ENCODE data around the gene FEZ2.
"Not testable (repeated sequence)": the region's sequence is repeated elsewhere in the genome, so short reads cannot be mapped to it uniquely, and the experiment has no call there.

Gene FEZ2

DNA sequence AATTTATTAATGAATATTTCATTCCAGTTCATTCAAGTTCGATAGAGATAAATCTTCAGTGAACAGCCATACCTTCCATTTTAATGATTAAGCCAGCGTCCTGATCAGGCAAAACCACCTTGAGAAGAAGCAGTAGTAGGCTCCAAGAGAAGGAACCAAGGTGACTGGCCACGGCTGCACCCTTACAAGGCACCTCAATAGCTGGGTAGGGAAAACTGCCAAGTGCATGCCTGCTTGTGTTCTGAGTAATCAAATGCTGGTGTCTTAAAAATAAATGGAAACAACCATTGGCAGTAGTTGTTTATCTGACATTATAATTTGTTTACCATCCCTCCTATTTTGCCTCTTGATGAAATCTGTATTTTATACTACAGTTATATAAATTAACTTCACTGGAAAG lies 10.0 kb upstream of the FEZ2 start:
- no peak overlapping the region for H3K4me3 ChIP-seq (ENCODE audit: low read depth, low read length)
- TF ChIP-seq, protein P1, sequence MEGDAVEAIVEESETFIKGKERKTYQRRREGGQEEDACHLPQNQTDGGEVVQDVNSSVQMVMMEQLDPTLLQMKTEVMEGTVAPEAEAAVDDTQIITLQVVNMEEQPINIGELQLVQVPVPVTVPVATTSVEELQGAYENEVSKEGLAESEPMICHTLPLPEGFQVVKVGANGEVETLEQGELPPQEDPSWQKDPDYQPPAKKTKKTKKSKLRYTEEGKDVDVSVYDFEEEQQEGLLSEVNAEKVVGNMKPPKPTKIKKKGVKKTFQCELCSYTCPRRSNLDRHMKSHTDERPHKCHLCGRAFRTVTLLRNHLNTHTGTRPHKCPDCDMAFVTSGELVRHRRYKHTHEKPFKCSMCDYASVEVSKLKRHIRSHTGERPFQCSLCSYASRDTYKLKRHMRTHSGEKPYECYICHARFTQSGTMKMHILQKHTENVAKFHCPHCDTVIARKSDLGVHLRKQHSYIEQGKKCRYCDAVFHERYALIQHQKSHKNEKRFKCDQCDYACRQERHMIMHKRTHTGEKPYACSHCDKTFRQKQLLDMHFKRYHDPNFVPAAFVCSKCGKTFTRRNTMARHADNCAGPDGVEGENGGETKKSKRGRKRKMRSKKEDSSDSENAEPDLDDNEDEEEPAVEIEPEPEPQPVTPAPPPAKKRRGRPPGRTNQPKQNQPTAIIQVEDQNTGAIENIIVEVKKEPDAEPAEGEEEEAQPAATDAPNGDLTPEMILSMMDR (IDR thresholded peaks at IDR 0.05; ENCODE audit: borderline replicate concordance, insufficient read depth, low read depth, low read length) = no peak

DNA sequence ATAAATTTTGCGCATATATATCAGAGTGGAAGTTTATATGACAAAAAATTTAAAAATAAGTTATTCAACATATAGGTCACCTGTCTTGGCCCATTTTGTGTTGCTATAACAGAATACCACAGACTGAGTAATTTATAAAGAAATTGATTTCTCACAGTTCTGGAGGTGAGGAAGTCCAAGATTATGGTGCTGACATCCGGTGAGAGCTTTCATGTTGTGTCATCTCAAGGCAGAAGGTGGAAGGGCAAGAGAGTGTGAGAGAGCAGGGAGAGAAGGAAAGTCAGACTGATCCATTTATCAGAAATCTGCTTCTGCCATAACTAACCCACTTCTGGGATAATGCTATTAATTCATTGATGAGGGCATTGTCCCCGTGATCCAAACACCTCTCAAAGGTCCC lies 9.0 kb upstream of the FEZ2 start:
- H3K4me3 ChIP-seq (ENCODE audit: low read depth, low read length) = no peak overlapping the region
- TF ChIP-seq, protein P1 (IDR thresholded peaks at IDR 0.05; ENCODE audit: borderline replicate concordance, insufficient read depth, low read depth, low read length) = no peak

DNA sequence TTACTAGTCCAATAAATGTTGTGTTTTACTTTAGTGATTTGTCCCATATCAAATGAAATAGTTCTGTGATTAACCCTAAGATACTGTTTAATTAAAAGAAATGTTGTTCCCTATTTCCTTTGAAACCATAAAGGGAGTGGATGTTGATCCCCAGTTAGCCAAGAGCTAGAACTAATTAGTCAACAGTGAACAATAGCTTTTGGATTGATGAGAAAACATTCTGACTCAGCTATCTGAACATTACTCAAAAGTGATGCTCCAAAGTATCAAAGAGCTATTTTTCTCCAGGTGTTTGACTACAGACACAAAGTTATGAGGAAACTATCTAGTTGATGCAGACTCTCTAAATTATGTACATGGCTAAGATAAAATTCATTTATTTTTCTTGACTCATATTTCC lies 7.3 kb upstream of the FEZ2 start:
- TF ChIP-seq, protein P1 (IDR thresholded peaks at IDR 0.05; ENCODE audit: borderline replicate concordance, insufficient read depth, low read depth, low read length) = no peak

DNA sequence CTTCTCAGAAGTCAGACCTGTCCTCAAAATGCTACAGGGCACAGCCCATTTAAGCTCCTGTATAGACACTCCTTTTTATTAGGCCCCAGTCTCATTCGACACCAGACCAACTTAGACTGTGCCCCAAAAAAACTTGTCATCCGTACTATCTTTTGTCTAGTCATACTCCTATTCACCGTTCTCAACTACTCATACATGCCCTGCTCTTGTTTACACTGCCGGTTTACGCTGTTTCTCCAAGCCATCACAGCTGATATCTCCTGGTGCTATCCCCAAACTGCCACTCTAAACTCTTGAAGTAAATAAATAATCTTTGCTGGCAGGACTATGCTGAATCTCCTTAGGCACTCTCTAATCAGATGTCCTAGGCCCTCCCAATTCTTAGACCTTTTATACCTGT lies 5.7 kb upstream of the FEZ2 start:
- not testable (repeated sequence) for H3K4me3 ChIP-seq (ENCODE audit: low read depth, low read length)

More for the DNA sequence above, 7.3 kb upstream of the FEZ2 start:
- H3K4me3 ChIP-seq (ENCODE audit: low read depth, low read length) = no peak overlapping the region

DNA sequence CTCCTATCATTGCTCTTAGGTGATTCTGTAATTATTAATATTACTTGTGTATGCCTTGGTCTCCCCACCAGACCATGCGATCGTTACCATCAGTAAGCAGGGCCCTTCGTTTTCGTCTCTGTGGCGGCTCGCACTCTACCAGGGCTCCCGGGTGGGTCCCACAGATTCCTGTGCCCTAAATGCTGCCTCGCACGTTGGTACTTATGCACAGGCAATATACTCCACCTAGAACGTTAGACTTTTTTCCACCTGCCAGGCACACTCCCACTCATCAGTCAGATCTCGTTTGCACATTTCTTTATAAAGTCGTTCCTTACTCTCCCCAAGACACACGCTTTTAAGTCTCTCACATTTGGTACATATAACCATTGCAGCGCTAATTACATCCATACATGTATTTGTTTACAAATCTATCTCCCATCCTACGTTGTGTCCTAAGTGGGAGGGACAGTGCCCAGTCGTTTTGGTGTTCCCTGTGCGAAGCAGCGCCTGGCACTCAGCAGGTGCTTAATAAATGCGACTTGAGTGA lies 901 bp downstream of the FEZ2 start:
- peak overlapping the region; percentile 66 for H3K4me3 ChIP-seq (ENCODE audit: low read depth, low read length)
- TF ChIP-seq, protein P1 (IDR thresholded peaks at IDR 0.05; ENCODE audit: borderline replicate concordance, insufficient read depth, low read depth, low read length) = no peak

DNA sequence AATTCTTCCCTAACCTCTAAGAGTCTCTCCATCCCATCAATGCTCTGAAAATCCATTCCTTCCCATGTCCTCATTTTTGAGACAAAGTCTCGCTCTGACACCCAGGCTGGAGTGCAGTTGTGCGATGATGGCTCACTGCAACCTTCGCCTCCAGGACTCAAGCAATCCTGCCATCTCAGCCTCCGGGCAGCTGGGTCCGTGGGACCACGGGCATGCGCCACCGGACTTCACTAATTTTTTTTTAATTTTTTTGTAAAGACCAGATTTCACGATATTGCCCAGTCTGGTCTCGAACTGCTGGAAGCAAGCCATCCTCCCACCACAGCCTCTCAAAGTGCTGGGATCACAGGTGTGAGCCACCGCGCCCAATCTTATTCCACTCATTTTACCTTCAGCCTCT lies 1.6 kb downstream of the FEZ2 start:
- TF ChIP-seq, protein P1 (IDR thresholded peaks at IDR 0.05; ENCODE audit: borderline replicate concordance, insufficient read depth, low read depth, low read length) = no peak
- H3K4me3 ChIP-seq (ENCODE audit: low read depth, low read length) = no peak overlapping the region

DNA sequence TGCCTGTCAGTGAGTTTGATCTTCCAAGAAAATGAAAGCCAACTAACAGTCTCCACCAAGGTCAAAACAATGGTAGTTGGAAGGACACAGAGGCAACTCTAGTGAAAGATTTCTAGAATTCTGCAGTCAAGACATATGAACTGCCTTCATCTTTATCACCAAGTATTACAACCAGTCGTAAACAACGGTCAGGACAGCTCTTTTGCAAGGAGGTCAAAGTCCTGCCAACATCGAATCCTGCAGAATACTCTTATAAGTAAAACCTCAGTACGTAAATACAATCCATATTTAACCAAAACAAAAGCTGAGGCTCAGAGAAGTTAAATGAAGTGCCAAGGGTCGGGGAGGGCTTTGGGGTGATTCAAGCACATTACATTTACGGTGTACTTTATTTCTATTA lies 3.1 kb downstream of the FEZ2 start:
- TF ChIP-seq, protein P1 (IDR thresholded peaks at IDR 0.05; ENCODE audit: borderline replicate concordance, insufficient read depth, low read depth, low read length) = no peak
- H3K4me3 ChIP-seq (ENCODE audit: low read depth, low read length) = no peak overlapping the region

DNA sequence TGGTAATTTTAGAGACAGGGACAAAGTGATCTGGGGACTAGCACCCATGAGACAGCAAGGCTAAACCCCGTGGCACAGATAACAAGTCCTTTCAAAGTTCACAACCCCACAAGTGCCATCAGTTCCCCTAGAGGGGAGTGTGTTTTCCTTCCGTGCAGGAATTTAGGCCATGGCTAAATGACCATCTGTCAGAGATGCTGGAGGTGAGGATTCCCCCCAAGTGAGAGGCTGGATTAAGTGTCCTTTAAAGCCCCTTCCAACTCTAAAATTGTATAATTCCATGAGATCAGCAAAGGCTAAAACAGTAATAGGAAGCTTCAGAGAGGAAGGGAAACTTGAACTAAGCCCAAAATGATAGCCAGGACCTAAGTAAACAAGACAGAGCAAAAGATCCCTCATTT lies 8.7 kb downstream of the FEZ2 start:
- TF ChIP-seq, protein P1 (IDR thresholded peaks at IDR 0.05; ENCODE audit: borderline replicate concordance, insufficient read depth, low read depth, low read length) = no peak
- no peak overlapping the region for H3K4me3 ChIP-seq (ENCODE audit: low read depth, low read length)
